ENCODE data around the gene ELAVL2.

The ELAVL2 gene

GRCh38 chr9:23658376-23659258 is 167.4 kb downstream of the ELAVL2 start:
- H3K4me1 ChIP-seq (ENCODE audit: insufficient read depth, low read length, severe bottlenecking), result no peaks in the 10 kb centered on the region
- H4K20me1 ChIP-seq (ENCODE audit: insufficient read depth, low read length), result no peaks in the 10 kb centered on the region
- no peaks in the 10 kb centered on the region for H3F3A ChIP-seq (ENCODE audit: insufficient read depth, low read length)
- no peak overlapping the region for H2AFZ ChIP-seq (ENCODE audit: low read length)
- no peak overlapping the region for H3K9ac ChIP-seq (ENCODE audit: low read length)
- no peak overlapping the region for H3K4me3 ChIP-seq (ENCODE audit: low read depth, low read length, poor library complexity, severe bottlenecking)
- no peaks in the 10 kb centered on the region for H3K79me2 ChIP-seq (ENCODE audit: insufficient read depth, low read length)
- no peak overlapping the region for H3K27ac ChIP-seq (ENCODE audit: low read depth, low read length, poor library complexity, severe bottlenecking)
- H3K36me3 ChIP-seq (ENCODE audit: insufficient read depth, low read length), result no peaks in the 10 kb centered on the region
- TF ChIP-seq CTCF (IDR thresholded peaks at IDR 0.05; ENCODE audit: low read length) (no peak), EZH2 (IDR thresholded peaks at IDR 0.05; ENCODE audit: borderline replicate concordance, low read length) (no peak)
- no peak overlapping the region for H3K4me2 ChIP-seq (ENCODE audit: low read length)
- no peaks in the 10 kb centered on the region for H3K9me3 ChIP-seq (ENCODE audit: low read length)
- no peaks in the 10 kb centered on the region for H3K9me2 ChIP-seq (ENCODE audit: low read depth, low read length)
- H3K27me3 ChIP-seq (ENCODE audit: insufficient read depth, low read length), result no peaks in the 10 kb centered on the region

- no peaks in the 10 kb centered on the region for H3K36me3 ChIP-seq (ENCODE audit: insufficient read depth, low read length)
- no peaks in the 10 kb centered on the region for H3K9me2 ChIP-seq (ENCODE audit: low read depth, low read length)
- no peaks in the 10 kb centered on the region for H3K79me2 ChIP-seq (ENCODE audit: insufficient read depth, low read length)
- H3K9ac ChIP-seq (ENCODE audit: low read length), result no peak overlapping the region
- no peaks in the 10 kb centered on the region for H4K20me1 ChIP-seq (ENCODE audit: insufficient read depth, low read length)
- TF ChIP-seq CTCF (IDR thresholded peaks at IDR 0.05; ENCODE audit: low read length), result no peak
- TF ChIP-seq EZH2 (IDR thresholded peaks at IDR 0.05; ENCODE audit: borderline replicate concordance, low read length), result no peak
- H3K27ac ChIP-seq (ENCODE audit: low read depth, low read length, poor library complexity, severe bottlenecking), result no peak overlapping the region
- no peak overlapping the region for H2AFZ ChIP-seq (ENCODE audit: low read length)
- H3K9me3 ChIP-seq (ENCODE audit: low read length), result no peaks in the 10 kb centered on the region
- no peaks in the 10 kb centered on the region for H3F3A ChIP-seq (ENCODE audit: insufficient read depth, low read length)
- H3K27me3 ChIP-seq (ENCODE audit: insufficient read depth, low read length), result no peaks in the 10 kb centered on the region
- no peak overlapping the region for H3K4me2 ChIP-seq (ENCODE audit: low read length)
- H3K4me3 ChIP-seq (ENCODE audit: low read depth, low read length, poor library complexity, severe bottlenecking), result no peak overlapping the region
- H3K4me1 ChIP-seq (ENCODE audit: insufficient read depth, low read length, severe bottlenecking), result no peaks in the 10 kb centered on the region
Measured at GRCh38 chr9:23651051-23651450, 175.0 kb downstream of the ELAVL2 start.

- Histone ChIP-seq H3K4me3 (ENCODE audit: low read depth, low read length, poor library complexity, severe bottlenecking) (no peak overlapping the region), H3F3A (ENCODE audit: insufficient read depth, low read length) (no peaks in the 10 kb centered on the region), H3K27ac (ENCODE audit: low read depth, low read length, poor library complexity, severe bottlenecking) (no peak overlapping the region), H3K4me1 (ENCODE audit: insufficient read depth, low read length, severe bottlenecking) (no peaks in the 10 kb centered on the region), H2AFZ (ENCODE audit: low read length) (no peak overlapping the region), H3K9me2 (ENCODE audit: low read depth, low read length) (no peaks in the 10 kb centered on the region), H3K36me3 (ENCODE audit: insufficient read depth, low read length) (no peaks in the 10 kb centered on the region), H3K79me2 (ENCODE audit: insufficient read depth, low read length) (no peaks in the 10 kb centered on the region), H3K4me2 (ENCODE audit: low read length) (no peak overlapping the region), H4K20me1 (ENCODE audit: insufficient read depth, low read length) (no peaks in the 10 kb centered on the region), H3K27me3 (ENCODE audit: insufficient read depth, low read length) (no peaks in the 10 kb centered on the region), H3K9ac (ENCODE audit: low read length) (no peak overlapping the region), H3K9me3 (ENCODE audit: low read length) (no peaks in the 10 kb centered on the region)
- TF ChIP-seq EZH2 (IDR thresholded peaks at IDR 0.05; ENCODE audit: borderline replicate concordance, low read length) (no peak), CTCF (IDR thresholded peaks at IDR 0.05; ENCODE audit: low read length) (no peak)
Measured at GRCh38 chr9:23648651-23649050, 177.4 kb downstream of the ELAVL2 start.
